Measurements from ENCODE around the gene RFX3. TPM values are rescaled to one million over a fixed set of nuclear protein-coding genes. Genes with fewer than 3 reads are reported as not detected.

Gene RFX3
- total RNA-seq, 1 donor from 2014 or later: 3.8 TPM

GRCh38 chr9:3282365-3282764, 243.4 kb downstream of the RFX3 start:
- Histone ChIP-seq H3K9me3 (replicated peaks) (no peaks in the 10 kb centered on the region), H3K4me3 (no peak overlapping the region), H3K27ac (replicated peaks) (no peak overlapping the region), H3K27me3 (ENCODE audit: low read depth) (no peaks in the 10 kb centered on the region), H3K36me3 (peaks cover 15% of the 10 kb centered on the region), H3K4me1 (no peaks in the 10 kb centered on the region)
- no peak for DNase-seq
- intact Hi-C loops (cut with micrococcal nuclease): no loop called here
- no peak for TF ChIP-seq CTCF (IDR thresholded peaks at IDR 0.05; ENCODE audit: borderline replicate concordance)

GRCh38 chr9:3281399-3281798, 244.4 kb downstream of the RFX3 start:
- no peaks in the 10 kb centered on the region for H3K9me3 ChIP-seq (replicated peaks)
- no peaks in the 10 kb centered on the region for H3K27me3 ChIP-seq (ENCODE audit: low read depth)
- peaks cover 15% of the 10 kb centered on the region for H3K36me3 ChIP-seq
- intact Hi-C loops (cut with micrococcal nuclease): no loop called here
- no peaks in the 10 kb centered on the region for H3K4me1 ChIP-seq
- no peak overlapping the region for H3K27ac ChIP-seq (replicated peaks)
- no peak overlapping the region for H3K4me3 ChIP-seq
- DNase-seq: no peak
- TF ChIP-seq CTCF (IDR thresholded peaks at IDR 0.05; ENCODE audit: borderline replicate concordance): no peak

DNA sequence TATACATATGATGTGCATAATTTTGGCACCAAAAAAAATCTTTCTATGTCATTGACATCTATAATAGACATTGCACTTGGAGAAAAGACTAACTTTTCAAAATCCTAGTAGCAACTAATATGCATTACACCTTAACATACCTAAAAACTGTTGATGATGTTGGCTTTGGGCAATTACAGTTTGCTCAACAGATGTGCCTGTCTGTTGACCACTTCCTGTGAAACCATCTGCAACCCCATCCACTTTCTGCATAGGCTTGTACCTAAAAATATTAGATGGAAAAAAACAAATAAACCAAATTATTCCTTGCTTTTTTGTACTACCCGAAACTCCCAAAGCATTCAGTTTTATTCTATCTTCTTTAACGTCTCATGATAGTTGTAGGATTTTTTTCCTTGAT, 248.6 kb downstream of the RFX3 start:
- Histone ChIP-seq H3K36me3 (peaks cover 26% of the 10 kb centered on the region), H3K27ac (replicated peaks) (no peak overlapping the region), H3K4me3 (no peak overlapping the region), H3K9me3 (replicated peaks) (no peaks in the 10 kb centered on the region), H3K4me1 (no peaks in the 10 kb centered on the region), H3K27me3 (ENCODE audit: low read depth) (no peaks in the 10 kb centered on the region)
- intact Hi-C loops (cut with micrococcal nuclease): no loop called here
- DNase-seq: no peak
- no peak for TF ChIP-seq CTCF (IDR thresholded peaks at IDR 0.05; ENCODE audit: borderline replicate concordance)

DNA sequence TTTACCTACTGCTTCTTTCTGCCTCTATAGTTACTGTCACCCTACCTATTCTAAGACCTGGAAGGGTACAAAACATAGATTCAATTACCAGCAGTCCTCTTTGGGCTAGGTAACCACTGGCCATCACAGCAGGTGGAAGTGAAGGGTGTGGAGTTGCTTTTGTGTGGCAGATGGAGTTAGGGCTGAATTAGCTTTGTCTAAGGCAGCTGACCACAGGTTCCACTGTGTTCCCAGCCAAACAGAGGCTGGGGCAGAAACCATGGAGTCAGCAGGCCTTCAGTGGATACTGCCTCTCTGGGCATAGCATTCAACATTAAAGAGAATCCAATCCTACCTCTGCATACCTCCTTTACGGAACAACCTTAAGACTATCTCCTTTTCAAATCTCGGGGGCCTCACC, 254.2 kb downstream of the RFX3 start:
- peaks cover 32% of the 10 kb centered on the region for H3K36me3 ChIP-seq
- H3K27ac ChIP-seq (replicated peaks): no peak overlapping the region
- TF ChIP-seq CTCF (IDR thresholded peaks at IDR 0.05; ENCODE audit: borderline replicate concordance): no peak
- intact Hi-C loops (cut with micrococcal nuclease): no loop called here
- no peak overlapping the region for H3K4me3 ChIP-seq
- H3K27me3 ChIP-seq (ENCODE audit: low read depth): no peaks in the 10 kb centered on the region
- no peak for DNase-seq
- H3K4me1 ChIP-seq: no peaks in the 10 kb centered on the region
- H3K9me3 ChIP-seq (replicated peaks): no peaks in the 10 kb centered on the region

DNA sequence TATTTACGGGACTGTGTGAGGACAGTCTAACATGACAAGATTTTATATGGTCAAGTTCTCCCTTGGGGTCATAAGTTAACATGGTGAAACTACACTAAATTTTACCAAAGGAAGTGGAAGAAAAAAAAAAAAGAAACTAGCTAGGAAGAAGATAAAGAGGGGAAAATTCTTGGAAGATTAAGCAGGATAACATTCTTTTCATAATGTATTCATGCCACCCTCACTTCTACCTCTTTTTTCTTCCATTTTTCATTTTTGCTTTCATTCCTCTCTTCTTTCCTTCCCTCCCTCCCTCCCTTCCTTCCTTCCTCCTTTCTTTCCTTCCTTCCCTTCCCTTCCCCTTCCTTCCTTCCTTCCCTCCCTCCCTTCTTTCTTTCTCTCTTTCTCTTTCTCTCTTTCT, 254.6 kb downstream of the RFX3 start:
- no peaks in the 10 kb centered on the region for H3K27me3 ChIP-seq (ENCODE audit: low read depth)
- peaks cover 28% of the 10 kb centered on the region for H3K36me3 ChIP-seq
- H3K27ac ChIP-seq (replicated peaks): no peak overlapping the region
- H3K9me3 ChIP-seq (replicated peaks): no peaks in the 10 kb centered on the region
- TF ChIP-seq CTCF (IDR thresholded peaks at IDR 0.05; ENCODE audit: borderline replicate concordance): no peak
- no peak for DNase-seq
- no peak overlapping the region for H3K4me3 ChIP-seq
- H3K4me1 ChIP-seq: no peaks in the 10 kb centered on the region
- intact Hi-C loops (cut with micrococcal nuclease): no loop called here

DNA sequence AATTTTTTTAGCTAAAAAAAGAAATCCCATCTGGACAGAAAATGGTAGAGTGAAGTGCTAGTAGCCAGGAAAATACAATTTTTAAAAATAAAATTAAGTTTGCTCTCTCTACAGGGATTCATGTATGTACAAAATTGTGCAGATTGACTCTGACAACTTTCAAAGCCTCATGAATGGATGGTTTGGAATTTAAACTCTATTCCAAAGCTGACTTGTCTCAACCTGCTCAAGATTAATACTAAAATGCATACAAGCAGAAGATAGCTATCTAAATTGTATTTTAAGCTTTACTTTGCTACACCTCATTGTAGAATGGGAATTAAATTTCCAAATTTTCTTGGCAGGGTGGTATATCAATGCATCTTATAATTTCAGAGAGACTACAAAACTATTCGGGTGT, 257.6 kb downstream of the RFX3 start:
- intact Hi-C loops (cut with micrococcal nuclease): no loop called here
- peaks cover 26% of the 10 kb centered on the region for H3K36me3 ChIP-seq

More for the DNA sequence above, 257.6 kb downstream of the RFX3 start:
- TF ChIP-seq CTCF (IDR thresholded peaks at IDR 0.05; ENCODE audit: borderline replicate concordance): no peak
- no peaks in the 10 kb centered on the region for H3K4me1 ChIP-seq
- no peak overlapping the region for H3K27ac ChIP-seq (replicated peaks)
- no peaks in the 10 kb centered on the region for H3K9me3 ChIP-seq (replicated peaks)
- H3K27me3 ChIP-seq (ENCODE audit: low read depth): no peaks in the 10 kb centered on the region
- no peak overlapping the region for H3K4me3 ChIP-seq
- no peak for DNase-seq

All from left ventricle myocardium inferior (tissue), 1 donor.